Testis (tissue), 2 donors: ENCODE measurements around the gene PLCXD1.

Source experiments
- CTCF ChIP-seq, 3 experiments: fragments of 450-650 bp in 2 of 3; fragments of 200-600 bp in 1 of 3; sonication (generic) in 1 of 3; IDR thresholded peaks; one replicate each; pipeline ENCODE4 v1.5.1; 2016 to 2019; ENCODE audit warnings: antibody characterized with exemption in 3 of 3, mild to moderate bottlenecking in 2 of 3, moderate library complexity in 1 of 3
- POLR2A ChIP-seq: fragments of 450-650 bp; IDR thresholded peaks from one replicate; pipeline ENCODE4 v1.6.1; 2017; ENCODE audit warnings: antibody characterized with exemption, mild to moderate bottlenecking, moderate library complexity

GRCh38 chrX:250965-251364, 30.2 kb upstream of the PLCXD1 start:
- TF ChIP-seq CTCF (IDR thresholded peaks at IDR 0.05), result no peak
- no peak for TF ChIP-seq POLR2A
